Stimulated activated CD8-positive, alpha-beta memory T cell treated with anti-CD3 and anti-CD28 coated beads, Interleukin-12 subunit alpha, Interleukin-12 subunit beta, amount 100 ng/mL, for 4 hours (primary cell): Measurements from ENCODE around the gene MKNK2.

Source experiments
- DNase-seq: peaks from one replicate; pipeline ENCODE4 v3.0.0-alpha.2; 2020; ENCODE audit warnings: low read depth

The MKNK2 gene

DNA sequence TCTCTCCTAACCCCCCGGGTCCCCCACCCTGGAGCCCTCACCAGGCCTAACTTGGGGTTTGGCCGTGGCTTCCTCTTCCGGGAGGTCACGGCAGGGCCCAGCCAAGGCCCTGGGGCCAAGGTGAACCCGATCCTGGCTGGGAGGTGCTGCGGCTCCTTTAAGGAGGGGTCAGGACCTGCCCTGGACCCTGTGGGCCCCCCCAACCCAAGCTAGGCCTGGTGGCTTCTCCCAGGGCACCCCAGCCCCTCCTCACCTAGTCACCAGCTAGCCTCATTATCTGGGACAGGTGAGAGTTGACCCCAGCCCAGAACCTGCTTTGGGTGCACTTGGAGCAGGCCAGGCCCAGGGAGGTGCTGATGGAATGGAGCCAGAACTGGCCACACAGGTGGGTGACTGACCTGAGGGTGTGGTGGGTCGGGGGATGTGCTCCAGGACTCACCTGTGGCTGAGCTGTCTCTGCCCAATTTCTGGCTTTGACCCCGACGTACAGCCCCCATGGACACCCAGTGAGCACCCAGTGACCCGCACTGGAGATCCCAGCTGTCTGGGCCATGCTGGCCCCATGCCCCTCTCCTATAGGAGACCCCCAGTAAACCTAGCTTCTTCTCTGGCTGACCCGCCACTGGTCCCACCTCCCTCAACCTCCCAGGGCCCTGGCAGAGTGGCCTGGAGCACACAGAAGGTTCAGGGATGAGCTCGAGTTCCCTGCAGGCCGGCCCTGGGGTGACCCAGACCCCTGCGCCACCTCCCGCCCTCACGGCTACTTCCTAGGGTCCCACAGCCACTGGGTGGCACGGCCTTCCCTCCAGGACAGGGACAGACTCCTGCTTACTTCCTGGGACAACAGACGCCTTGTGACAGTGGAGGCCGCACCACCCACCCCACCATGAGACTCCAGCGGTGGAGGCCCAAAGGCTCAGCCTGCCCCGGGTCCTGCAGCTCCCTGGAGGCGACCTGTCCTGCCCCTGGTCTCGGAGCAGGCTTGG is 6.7 kb upstream of the MKNK2 start:
- DNase-seq, result no peak

DNA sequence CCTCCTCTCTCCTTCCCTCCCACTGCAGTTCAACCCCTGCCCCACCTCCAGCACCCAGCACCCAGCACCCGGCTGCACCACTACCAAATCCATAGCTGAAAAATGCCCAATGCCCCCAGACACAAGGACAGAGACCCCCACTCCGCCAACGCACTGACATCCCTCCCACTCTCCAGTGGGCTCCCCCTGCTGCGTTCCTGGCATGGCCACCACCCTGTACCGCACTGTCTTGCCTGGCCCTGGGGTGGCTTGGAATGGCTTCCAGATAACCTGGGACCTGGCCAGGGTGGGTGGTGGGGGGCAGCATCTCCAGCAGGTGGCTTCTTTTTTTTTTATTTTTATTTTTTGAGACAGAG is 5.8 kb upstream of the MKNK2 start:
- DNase-seq, result no peak

DNA sequence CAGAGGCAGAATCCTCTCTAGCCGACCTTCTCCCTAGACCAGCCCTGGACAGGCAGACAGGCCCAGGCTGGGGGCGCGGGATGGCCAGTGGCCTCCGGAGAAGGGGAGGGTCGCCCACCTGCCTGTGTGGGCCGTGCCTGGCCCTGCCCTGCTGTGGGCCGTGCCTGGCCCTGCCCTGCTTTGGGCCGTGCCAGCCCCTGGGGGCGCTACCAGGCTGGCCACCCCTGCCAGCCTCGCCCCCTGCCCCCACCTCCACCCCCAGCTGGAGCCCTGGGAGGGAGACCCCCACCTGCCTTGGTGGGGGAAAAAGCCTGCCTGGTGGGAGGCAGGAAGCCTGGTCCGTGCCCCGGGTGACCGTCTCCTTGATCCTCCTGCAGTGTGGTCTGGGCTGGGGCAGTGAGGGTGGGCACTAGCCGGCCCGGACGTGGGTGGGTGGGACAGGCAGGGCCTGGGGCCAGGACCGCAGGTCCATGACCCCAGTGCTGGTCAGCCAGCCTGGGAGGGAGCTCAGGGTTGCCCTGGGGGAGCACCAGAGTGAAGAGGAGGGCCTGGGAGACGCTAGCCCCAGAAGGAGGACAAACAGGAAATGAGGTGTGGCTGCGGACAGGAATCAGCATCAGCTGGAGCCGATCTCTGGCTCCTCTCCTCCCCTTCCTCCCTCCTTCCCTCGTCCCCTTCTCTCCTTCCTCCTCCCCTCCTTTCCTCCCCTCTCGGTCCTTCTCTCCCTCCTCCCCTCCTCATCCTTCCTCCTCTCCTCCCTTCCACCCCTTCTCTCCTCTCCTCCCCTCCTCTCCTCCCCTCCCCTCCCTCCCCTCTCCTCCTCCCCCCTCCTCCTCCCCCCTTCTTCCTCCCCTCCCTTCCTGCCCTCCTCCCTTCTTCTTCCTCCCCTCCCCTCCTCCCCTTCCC is 5.1 kb upstream of the MKNK2 start:
- no peak for DNase-seq

DNA sequence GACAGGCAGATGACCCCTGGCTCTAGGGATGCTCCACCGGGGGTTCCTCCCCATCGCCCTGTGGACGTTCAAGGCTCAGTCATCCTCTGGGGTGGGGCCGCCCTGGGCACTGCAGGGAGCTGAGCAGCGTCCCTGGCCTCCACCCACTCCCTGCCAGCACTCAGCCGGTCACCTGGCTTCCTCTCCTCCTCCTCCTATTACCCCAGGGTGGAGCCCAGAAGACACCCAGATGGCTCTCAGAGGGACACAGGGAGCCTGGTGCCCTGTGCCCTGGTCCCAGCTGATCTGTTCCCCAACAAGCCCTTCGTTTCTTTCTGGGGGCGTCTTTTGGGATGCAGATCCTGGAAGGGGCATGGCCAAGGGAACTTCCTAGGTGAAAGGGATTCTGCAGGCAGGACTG is 3.7 kb upstream of the MKNK2 start:
- no peak for DNase-seq

DNA sequence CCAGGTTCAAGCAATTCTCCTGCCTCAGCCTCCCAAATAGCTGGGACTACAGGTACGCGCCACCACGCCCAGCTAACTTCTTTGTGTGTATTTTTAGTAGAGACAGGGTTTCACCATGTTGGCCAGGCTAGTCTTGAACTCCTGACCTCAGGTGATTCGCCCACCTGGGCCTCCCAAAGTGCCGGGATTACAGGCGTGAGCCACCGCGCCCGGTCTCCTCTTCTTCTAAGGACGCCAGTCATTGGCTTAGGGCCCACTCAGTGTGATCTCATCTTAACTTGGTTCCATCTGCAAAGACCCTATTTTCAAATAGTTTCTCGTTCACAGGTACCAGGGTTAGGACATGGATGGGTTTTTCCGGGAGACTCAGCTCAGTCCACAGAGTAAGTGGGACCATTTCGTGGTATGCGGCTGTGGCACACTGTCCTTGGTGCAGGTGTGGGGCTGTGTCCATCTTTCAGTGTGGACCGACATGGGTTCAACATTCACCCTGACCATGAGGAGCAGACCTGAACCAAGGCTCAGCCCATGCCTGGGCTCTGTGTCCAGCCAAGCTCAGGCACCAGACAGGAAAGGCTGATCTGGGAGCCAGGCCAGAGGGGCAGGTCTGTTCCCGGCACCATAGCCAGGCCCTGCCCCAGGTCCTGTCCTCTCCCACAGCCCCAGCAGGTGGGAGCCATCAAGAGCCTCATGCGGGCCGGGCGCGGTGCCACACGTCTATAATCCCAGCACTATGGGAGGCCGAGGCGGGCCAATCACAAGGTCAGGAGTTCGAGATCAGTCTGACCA is 2.8 kb upstream of the MKNK2 start:
- no peak for DNase-seq

DNA sequence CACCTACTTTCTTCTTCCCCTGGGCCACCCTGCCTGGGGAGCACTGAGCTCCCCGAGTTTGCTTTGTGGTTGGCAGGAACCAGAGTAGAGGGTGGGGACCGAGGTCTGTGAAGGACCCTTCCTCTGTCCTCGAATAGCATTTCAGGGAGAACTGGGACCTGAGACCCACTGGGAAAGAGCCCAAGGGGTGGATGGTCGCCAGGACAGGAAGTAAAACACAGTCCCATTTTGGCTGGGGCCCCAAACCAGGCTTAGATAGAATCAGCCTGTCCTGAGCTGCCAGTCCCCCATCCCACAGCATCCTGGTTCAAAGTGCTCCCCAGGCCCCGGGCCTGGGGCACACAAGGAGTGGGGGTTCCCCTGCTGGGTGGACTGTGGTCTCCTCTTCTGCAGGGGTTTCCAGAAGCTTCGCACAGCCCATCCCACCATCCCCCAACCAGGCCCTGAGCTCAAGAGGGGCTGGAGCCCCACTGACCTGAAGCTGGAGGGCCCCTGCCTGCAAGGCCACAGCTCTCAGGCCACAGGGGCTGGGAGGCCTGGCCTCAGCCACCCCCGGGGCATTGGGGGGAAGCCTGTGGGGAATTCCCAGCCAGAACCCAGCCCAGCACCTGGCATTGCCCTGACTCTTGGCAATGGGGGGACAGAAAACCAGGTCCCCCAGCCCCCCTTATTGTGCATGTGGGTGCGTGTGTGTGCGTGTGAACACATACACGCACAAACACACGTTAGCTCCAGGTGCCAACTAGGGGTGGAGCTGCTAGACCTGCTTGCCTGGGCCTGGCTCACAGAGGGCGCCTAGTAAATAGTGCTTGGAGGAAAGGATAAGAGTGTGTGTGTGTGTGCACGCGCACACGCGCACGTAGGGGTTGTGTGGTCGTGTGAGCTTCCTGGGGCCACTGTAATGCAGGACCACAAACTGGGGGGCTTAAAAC is 995 bp upstream of the MKNK2 start:
- no peak for DNase-seq

DNA sequence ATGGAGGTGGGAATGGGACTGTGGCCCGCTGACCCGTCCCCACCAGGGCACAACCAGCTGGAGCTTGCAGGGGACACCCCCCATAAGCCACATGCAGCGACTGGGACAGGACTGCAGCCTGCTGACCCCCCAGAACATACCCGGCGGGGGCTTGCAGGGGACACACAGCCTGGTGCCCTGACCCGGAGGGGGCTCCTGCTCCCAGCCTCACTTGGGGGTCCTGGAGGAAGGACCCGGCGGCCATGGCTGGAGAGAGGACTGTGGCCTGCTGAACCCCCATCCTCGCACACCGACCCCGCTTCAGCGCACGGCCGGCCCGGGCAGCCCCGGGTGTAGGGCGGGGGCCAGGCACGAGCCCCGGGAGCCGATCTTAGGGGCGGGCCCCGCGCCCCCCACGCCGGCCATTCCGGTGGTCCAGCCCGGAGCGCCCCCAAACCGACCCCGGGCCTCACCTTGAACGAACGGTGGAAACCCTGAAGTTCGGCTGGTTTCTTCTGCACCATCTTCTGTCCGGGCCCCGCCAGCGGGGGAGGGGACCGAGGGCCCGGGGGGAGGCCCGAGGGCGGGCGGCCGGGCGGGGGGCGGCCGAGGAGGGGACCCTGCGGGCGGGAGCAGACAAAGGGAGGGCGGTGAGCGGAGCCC is 574 bp downstream of the MKNK2 start:
- no peak for DNase-seq

DNA sequence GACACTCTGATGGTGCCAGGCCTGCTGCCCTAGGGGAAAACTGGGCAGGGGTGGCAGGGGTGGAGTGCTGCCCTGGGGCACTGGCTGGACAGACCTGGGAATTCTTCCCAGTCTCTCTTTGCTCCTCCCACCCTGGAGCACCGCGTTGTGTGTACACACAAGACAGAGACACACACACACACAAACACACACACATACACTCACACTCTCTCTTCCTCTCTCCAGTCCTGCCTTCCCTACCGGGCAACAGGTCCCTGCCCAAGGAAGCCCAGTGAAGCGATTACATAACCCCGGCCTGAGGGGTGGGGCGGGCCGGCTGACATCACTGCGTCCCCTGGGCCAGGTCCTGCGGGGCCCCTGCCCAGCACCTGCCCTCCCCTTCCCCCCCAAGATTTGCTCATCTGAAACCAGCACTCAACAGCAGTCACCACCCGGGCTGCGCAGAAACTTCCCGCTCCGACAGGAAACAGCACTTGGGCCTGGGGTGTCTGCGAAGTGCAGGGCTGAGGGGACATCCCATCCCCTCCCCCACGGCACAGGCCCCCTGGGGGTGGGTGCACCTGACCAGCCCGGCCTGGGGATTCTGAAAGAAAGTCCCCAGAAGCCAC is 1.2 kb downstream of the MKNK2 start:
- DNase-seq, result peak; percentile 34

DNA sequence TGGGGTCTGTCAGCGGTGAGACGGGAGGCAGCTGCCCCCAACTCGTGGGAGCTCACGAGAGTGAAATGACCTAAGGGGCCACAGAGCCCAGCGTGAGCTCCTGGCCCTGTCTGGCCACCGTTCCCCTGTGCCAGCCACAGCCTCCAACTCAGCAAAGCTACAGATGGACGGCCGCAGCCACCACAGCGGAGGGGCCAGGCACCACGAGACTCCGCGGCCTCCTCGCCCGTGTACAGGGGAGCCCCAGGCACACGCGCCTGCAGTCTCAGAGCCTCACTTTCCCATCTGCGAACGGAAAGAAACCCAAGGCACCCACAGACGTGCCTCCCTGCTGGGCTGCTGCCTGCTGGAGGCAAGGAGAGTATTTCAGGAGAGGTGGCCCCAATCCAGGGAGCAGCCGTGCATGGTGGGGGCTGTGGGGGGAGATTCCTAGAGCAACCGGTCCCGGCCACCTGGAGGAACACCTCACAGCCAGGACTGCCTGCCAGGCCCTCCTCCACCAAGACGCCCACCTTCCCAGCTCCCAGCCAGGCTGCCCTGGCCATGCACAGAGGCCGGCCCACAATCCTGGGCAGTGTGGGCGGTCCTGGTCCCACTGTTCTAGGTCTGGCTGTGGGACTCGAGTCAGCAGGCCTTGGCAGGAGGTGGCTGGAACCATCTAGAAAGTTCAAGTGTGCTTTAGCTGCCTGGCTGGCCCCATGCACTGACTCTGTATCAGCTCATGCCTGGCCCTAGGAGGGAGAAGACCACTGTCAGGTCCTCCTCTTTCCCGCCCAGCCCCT is 1.9 kb downstream of the MKNK2 start:
- no peak for DNase-seq

DNA sequence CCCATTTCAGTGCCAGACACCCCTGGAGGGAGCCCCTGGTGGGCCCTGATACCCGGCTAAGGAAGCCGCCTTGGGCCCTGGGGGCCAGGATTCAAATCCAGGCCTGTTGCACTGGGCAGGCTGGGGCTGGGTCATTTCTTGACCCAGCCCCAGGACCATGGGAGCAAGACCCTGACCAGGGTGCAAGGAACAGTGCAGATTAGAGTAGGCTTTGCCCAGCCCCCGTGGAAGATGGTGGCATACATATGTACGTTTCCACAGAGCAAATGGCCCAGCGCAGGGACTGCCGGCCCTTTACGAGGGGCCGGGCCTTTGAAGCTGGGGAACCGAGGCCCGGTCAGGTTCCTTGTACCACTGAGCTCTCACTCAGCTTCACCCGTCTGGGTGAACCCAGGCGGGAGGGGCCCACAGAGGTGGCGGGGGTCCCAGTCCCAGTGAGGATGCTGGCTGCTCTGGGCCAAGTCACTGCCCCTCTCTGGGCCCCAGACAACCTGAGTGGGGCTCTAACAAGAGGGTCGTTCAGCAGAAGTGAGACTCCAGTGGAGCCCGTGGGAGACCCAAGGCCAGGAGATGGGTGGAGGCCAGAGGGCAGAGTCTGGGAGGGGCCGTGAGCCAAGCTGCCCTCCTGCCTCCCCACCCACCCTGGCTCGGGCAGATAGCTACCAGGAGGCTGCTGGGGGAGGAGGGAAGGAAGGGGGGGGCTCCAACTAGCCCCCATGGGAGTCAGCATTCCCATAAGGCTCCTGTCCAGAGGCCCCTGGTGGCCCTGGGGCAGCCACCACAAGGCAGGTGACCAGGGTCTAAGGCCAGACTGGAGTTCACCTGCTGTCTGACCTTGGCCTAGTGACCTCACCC is 2.7 kb downstream of the MKNK2 start:
- DNase-seq, result no peak

DNA sequence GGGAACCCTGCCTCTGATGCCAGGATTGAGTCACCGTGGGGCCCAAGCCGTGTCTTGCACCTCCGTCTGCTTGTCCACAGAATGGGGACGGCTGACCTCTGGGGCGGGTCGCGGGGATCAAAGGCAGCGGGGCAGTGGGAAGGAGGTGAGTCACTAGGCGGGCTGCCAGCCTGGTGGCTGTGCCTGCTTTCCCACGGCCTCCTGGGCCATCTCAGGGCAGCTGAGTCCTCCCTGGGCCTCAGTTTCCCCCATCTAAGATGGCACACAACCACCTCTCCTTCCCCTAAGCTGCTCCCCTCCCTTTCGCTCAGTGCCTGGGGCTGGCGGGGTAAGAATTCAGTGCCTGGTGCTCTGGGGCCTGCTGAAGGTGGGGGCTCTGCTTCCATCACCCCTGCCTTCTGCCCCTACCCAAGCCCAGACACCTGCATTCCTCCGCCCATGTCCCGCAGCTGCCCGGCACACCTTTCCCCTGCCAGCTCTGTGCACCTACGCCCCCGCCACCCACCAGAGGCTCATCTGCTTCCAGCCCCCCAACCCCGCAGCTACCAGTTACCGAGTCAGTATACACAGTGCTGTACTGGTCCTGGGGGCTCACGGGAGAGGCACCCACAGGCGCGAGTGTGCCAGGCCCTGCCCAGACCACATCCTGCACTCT is 3.5 kb downstream of the MKNK2 start:
- DNase-seq, result no peak

DNA sequence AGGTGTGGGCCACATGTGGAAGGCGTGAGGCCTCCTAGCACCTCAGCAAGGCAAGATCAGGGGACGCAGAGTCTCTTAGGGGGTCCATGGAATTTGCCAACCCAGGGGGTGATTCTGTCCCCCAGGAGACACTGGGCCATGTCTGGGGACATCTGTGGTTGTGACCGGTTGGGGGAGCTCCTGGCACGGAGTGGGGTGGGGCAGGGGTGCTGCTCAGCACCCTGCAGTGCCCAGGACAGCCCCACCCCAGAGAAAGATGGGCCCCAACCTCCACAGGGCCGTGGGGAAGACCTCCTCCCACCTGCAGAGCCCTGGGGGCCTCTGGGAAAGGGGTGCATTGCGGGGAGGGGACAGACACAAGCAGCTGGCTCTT is 4.0 kb downstream of the MKNK2 start:
- DNase-seq, result no peak

DNA sequence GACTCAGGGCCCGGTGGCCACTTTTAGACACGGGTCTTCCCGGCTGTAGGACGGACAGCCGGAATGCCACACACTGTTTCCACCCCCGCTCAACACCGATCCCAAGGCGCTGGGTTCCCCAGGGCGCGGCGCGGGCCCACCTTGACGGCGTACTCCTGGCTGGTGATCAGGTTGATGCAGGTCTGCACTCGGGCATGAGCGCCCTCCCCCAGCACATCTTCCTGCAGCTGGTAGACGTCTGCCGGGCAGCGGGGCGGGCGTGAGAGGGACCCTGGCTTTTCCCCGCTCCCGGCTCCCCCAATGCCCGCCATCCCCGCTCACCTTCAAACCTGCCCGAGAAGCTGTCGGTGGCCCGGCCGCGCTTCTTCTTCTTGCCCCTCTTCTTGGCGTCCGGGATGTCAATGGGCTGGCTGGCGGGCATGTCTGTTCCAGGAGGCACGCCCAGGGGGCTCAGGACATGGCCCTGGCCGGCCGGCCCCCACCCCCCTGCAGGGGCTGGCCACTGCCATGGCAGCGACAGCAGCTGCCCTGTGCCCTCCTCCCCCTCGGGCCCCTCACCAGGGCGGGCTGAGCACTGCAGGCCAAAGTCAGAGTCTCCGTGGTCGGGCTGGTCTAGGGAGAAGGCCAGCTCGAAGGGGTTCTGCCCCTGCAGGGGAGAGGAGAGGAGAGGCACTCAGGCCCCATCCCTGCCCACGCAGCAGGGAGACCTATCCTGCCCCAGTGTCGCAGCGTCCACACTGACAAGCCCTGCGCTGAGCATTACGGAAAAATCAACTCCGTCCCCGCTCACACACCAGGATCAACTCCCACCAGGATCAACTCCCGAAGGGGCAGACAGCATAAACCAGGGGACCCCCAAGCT is 4.8 kb downstream of the MKNK2 start:
- DNase-seq, result no peak

DNA sequence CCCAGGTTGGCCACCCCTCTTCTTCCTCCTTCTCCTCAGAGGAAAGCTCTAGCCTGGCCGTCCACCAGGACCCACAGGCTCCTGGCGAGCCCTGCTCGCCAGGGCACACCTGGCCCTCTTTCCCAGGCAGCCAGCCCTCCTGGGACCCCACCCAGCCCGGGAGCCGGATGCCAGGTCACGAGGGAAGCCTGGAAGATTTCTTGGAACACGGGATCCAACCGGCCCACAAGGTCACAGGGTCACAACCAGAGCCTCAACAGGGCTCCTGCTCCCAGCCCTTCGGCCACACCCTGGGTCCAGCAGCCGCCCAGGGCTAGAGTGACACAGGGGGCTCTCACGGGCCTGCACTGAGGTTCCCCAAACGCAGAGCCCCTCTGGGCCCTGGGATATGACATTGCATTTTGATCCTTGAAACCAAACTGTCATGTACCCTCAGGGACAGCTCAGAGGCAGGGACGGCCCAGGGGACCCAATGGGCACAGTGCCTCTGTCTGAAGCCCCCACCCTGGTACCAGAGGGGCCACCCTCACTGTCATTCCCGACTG is 5.5 kb downstream of the MKNK2 start:
- DNase-seq, result no peak

DNA sequence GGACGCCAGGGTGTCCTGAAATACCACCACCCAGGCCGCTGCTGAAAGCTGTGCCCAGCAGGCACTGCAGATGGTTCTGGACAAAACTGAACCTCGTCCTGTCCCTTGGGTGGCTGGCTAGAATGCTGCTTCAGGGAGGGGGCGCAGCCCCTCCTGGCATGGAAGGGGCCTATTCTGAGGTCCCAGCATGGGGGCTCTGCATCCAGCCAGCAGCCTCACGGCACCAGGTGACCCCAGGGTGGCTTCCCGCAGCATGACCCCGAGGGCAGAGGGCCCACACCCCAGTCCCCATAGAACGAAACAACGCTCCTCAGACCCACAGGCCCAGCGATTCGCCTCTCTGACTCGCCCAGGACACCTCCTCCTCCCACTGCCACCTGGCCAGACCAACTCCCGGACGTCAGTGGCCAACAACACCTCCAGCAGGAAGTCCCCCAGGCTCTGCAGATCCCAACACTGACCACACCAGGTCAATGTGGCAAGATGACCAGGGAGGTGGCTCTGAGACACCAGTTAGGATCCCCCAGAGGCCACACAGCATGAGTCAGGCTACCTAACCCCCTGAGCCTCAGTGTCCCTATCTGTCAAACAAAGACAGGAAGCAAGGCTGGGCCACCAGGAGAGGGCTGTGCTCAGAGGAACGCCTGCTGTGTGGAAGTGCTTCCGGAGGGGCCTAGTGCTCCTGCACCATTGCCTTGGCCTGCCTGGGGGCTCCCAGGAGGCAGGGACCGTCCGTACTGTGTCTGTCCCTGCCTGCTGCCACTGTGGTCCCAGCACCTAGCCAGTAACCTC is 6.1 kb downstream of the MKNK2 start:
- DNase-seq, result no peak
